ENCODE results near the gene SLCO4C1.
A peak's percentile ranks its signal among the peaks of the same experiment; 100 is the strongest.
"Not testable (repeated sequence)": the region's sequence is repeated elsewhere in the genome, so short reads cannot be mapped to it uniquely, and the experiment has no call there.

Gene SLCO4C1, protein sequence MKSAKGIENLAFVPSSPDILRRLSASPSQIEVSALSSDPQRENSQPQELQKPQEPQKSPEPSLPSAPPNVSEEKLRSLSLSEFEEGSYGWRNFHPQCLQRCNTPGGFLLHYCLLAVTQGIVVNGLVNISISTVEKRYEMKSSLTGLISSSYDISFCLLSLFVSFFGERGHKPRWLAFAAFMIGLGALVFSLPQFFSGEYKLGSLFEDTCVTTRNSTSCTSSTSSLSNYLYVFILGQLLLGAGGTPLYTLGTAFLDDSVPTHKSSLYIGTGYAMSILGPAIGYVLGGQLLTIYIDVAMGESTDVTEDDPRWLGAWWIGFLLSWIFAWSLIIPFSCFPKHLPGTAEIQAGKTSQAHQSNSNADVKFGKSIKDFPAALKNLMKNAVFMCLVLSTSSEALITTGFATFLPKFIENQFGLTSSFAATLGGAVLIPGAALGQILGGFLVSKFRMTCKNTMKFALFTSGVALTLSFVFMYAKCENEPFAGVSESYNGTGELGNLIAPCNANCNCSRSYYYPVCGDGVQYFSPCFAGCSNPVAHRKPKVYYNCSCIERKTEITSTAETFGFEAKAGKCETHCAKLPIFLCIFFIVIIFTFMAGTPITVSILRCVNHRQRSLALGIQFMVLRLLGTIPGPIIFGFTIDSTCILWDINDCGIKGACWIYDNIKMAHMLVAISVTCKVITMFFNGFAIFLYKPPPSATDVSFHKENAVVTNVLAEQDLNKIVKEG

GRCh38 chr5:102296178-102296817 is at the start of gene SLCO4C1:
Gene SLCO4C1, minus strand, starts transcription at chr5:102296284. Its CDS starts 22 bp downstream, at chr5:102296262.
- peak; percentile 33 for DNase-seq

- no peak for DNase-seq
Observed at GRCh38 chr5:102341681-102342288, 45.7 kb upstream of the SLCO4C1 start.

DNA sequence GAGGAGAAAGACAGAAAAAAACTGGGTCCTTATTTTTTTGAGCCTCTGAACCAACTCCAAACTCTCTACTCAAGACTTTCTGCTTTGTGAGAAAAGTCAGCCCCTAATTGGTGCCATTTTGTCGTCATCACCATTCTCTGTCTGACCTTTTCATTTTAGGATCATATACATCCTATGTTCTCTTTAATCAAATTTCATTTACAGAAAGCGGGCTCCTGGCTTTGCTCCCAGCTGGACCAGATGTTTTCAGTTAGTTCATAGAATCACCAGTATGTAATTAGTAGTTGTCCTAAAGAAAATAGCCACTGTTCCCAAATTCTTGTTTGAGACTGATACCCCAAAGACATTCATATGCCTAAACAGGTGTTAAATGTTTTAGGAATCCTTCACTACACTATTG is 28.6 kb upstream of the SLCO4C1 start:
- no peak for DNase-seq

GRCh38 chr5:102318801-102319200 is 22.7 kb upstream of the SLCO4C1 start:
- DNase-seq = not testable (repeated sequence)

DNA sequence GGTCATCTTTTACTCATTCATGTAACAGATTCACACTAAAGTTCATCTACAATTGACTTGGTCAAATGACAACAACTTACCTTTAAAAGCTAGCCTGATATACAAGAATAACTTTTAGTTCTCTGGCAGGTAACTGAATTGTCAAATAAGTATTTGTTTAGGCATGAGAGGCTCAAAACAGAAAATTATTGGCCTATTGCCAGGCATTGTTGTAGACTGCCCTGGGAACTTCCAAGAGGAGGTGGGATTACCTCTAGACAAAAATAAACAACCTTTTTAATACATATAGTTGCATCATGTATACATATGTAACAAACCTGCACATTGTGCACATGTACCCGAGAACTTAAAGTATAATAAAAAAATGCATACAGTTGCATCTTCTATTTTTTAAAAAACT is 18.2 kb upstream of the SLCO4C1 start:
- no peak for DNase-seq

DNA sequence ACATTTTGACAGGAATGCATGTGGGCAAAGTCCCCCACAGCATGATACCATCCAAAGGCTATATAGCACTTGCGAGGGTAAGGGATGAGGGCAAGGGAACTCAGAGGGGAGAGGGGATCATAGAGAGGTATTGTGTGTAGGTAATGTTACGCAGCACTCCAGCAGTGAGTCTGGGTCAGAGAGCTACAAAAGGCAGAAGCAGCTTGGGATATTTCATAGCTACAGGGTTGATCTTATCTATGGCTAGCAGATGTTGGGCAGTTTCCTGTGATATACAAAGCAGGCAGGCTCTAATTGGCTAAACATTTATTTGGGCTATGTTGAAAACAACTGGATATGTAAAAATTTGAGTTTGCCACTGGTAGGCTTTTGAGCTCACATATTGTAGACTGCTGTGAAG is 17.8 kb upstream of the SLCO4C1 start:
- DNase-seq = no peak

DNA sequence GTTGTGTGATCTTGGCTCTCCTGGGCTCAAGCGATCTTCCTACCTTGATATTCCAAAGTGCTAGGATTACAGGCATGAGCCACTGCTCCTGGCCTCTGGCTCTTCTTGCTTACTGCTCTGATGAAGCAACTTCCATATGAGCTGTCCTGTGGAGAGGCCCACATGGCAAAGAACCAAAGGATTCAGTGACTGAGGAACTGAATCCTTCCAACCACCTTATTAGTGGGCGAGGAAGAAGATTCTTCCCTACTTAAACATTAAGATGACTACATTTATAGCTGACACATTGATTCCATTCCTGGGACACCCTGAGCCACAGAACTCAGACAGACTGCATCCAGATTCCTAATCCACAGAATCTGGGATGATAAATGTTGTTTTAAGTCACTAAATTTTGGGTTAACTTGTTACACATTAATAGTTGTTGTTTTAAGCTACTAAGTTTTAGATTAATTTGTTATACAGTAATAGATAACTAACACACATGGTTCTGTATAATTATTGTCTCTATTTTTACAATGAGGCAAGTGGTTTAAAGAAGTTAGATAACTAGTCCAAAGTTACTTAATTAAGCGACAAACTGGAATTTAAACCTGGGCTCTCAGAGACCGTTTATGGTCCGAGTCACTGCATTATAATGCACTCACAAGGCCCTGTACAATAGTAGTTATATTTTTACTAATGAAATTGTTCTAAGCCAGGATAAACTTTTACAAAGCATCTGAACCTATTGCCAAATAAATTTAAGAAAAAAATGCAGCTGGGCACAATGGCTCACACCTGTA is 16.7 kb upstream of the SLCO4C1 start:
- DNase-seq = no peak

GRCh38 chr5:102309586-102309985 is 13.5 kb upstream of the SLCO4C1 start:
- no peak for DNase-seq

- DNase-seq = no peak
Observed at GRCh38 chr5:102307232-102307631, 11.1 kb upstream of the SLCO4C1 start.

GRCh38 chr5:102306121-102306520 is 10.0 kb upstream of the SLCO4C1 start:
- DNase-seq = no peak

DNA sequence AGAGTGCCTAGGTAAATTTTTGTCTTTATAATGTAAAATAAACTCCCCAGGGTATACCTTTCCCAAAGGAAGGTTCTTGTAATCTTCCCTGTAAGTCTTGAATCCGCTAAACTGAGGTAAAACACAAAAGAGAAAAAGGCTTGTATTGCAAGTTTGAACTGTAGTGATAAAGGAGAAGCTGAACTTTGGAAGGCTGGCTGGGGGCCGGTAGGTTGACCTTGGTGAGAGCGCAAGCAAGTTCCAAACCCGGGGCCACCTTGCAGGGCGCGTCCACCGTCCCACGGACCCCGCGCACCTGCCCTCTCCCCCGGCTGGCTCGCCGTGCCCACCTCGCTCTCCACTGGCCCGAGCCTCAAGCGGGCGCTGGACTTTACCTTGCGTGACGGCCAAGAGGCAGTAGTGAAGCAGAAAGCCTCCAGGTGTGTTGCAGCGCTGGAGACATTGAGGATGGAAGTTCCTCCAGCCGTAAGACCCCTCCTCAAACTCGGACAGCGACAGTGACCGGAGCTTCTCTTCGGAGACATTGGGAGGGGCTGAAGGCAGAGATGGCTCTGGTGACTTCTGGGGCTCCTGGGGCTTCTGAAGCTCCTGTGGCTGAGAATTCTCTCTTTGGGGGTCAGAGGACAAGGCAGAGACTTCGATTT is 428 bp downstream of the SLCO4C1 start:
- DNase-seq = no peak

- DNase-seq = no peak
Observed at GRCh38 chr5:102294886-102295395, 1.1 kb downstream of the SLCO4C1 start.

DNA sequence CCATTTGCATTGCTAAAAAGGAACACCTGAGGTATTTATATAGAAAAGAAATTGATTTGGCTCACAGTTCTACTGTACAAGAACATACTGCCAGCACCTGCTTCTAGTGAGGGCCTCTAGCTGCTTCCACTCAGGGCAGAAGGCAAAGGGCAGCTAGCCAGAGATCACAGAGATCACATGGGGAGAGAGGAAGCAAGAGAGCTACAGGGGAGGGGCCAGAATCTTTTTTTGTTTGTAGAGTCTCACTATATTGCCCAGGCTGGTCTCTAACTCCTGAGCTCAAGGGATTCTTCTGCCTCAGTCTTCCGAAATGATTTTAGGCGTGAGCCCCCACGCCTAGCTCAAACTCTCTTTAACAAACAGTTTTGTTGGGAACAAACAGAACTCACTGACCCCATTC is 6.1 kb downstream of the SLCO4C1 start:
- no peak for DNase-seq

GRCh38 chr5:102289251-102289899 is 6.7 kb downstream of the SLCO4C1 start:
- DNase-seq = no peak

GRCh38 chr5:102288630-102289029 is 7.5 kb downstream of the SLCO4C1 start:
- no peak for DNase-seq

- no peak for DNase-seq
Observed at GRCh38 chr5:102286476-102286875, 9.6 kb downstream of the SLCO4C1 start.

GRCh38 chr5:102283102-102283797 is 12.8 kb downstream of the SLCO4C1 start:
- DNase-seq = no peak

DNA sequence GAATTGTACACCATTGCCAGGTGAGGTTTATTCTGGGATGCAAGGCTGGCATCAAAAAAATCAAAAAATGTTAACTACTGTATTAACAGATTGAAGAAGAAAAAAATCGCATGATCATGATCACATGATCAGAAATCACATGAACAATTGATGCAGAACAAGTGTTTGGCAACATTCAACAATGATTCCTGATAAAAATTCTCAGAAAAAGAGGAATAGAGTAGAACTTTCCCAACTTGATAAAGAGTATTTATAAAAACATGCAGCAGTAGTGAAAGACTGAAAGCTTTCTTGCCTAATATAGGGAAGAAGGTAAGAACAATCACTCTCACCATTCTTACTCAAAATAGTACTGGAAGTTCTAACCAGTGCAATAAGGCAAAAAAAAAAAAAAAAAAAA is 16.4 kb downstream of the SLCO4C1 start:
- no peak for DNase-seq

GRCh38 chr5:102278231-102278630 is 17.9 kb downstream of the SLCO4C1 start:
- no peak for DNase-seq

- no peak for DNase-seq
Observed at GRCh38 chr5:102277144-102277543, 18.9 kb downstream of the SLCO4C1 start.

GRCh38 chr5:102271759-102272158 is 24.3 kb downstream of the SLCO4C1 start:
- no peak for DNase-seq
